HL-60 (cell line): ENCODE results near the gene CRIM1.

Experiments
- DNase-seq, 2 experiments: peaks; one replicate each; pipeline ENCODE4 v3.0.0-alpha.2; 2010 to 2020; ENCODE audit warnings: low read depth in 1 of 2, low spot score in 1 of 2
- H3K27ac ChIP-seq: fragments of 250-450 bp; sonication (Bioruptor Pico); replicated peaks from 2 replicates; pipeline ENCODE4 v1.5.1; 2020; ENCODE audit warnings: mild to moderate bottlenecking, moderate library complexity
- H3K27me3 ChIP-seq: fragments of 250-450 bp; sonication (Bioruptor Pico); 2 replicates; pipeline ENCODE4 v1.5.1; 2021; ENCODE audit warnings: mild to moderate bottlenecking, moderate library complexity; ENCODE audit not compliant: insufficient read depth, poor library complexity, severe bottlenecking
- H3K4me3 ChIP-seq: replicated peaks from 2 replicates; pipeline ENCODE4 v1.5.1; 2011; ENCODE audit warnings: mild to moderate bottlenecking, control low read depth, low read length; ENCODE audit not compliant: insufficient read depth
- GABPA ChIP-seq: IDR thresholded peaks from 2 replicates; pipeline ENCODE4 v1.6.1; 2012; ENCODE audit warnings: low read depth
- POLR2AphosphoS5 ChIP-seq: IDR thresholded peaks from 2 replicates; pipeline ENCODE4 v1.6.1; 2012; ENCODE audit warnings: low read depth
- SPI1 ChIP-seq: IDR thresholded peaks from 2 replicates; pipeline ENCODE4 v1.6.1; 2012; ENCODE audit warnings: low read depth, mild to moderate bottlenecking, borderline replicate concordance
- TF ChIP-seq, protein P1 (sequence below): IDR thresholded peaks from 2 replicates; pipeline ENCODE4 v1.6.1; 2012; ENCODE audit warnings: low read depth; ENCODE audit not compliant: insufficient replicate concordance
- TF ChIP-seq, protein P2 (sequence below): IDR thresholded peaks from one replicate; pipeline ENCODE4 v1.5.1; 2011; ENCODE audit warnings: low read length, control low read depth, inconsistent platforms; ENCODE audit not compliant: insufficient read depth

The CRIM1 gene

DNA sequence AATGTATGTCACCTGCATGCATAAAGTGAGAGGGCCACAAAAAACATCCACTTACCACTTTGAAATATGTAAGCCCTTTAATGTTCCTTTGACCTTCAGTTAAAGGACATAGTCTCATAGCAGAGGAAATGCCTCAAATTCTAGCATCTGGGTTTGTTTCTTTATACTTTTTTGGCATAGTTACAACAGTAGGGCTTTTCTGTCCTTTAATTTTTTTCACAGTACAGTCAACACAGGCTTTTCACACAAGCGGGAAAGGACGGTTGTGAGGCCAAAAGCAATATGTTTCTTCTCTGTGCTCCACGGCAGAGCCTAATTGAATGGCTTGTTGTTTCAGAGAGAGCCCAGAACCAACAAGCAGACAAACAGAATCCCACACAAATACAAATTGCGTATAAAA is 57.6 kb downstream of the CRIM1 start:
- no peak for DNase-seq
- H3K27ac ChIP-seq: no peak overlapping the region

DNA sequence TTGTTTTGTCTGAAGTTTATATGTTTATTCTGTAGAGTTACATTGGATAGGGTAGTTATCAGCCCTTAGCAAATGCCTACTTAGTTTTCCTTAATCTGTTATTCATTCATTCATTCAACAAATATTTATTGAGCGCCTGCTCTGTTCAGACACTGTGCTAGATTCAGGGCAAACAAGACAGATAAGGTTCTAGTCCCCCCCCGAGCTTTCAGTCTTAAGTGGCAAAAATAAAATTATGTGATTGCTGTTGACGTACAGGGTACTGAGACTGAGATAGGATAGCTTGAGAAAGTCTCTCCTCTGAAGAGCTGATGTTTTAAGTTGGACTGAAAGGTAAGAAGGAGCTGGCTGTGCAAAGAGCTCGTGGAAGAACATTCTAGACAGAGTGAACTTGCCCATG is 58.7 kb downstream of the CRIM1 start:
- Histone ChIP-seq H3K27ac (no peak overlapping the region), H3K4me3 (no peak overlapping the region), H3K27me3 (no peaks in the 10 kb centered on the region)
- DNase-seq: no peak
- TF ChIP-seq POLR2AphosphoS5: no peak

More for the DNA sequence above, 57.6 kb downstream of the CRIM1 start:
- Histone ChIP-seq H3K27me3 (no peaks in the 10 kb centered on the region), H3K4me3 (no peak overlapping the region)
- no peak for TF ChIP-seq POLR2AphosphoS5

DNA sequence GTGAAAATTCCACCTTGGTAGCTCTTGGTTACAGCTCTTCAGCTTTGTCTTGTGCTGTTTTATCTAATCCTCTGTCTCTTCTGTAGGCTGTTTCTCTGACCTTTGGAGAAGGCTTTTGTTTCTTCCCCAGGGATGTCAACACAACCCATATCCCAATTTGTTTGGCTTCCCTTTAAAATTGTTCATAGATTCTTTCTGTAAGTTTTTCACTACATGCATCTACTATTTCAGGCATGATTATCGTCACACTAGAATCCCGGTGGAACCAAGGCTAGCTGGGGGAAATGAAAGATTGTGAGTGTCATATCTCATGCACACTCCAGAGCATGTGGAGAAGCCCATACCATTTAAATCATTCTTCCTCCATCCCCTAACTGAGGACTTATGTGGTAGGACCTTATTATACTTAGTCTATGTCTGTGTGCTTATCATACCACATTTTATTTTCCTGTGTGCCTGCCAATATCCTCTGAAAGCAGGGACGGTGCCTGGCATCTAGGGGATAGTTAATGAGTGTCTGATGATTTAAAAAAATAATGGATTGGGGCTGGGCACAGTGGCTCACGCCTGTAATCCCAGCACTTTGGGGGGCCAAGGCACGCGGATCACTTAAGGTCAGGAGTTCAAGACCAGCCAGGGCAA is 59.9 kb downstream of the CRIM1 start:
- TF ChIP-seq, protein P1, sequence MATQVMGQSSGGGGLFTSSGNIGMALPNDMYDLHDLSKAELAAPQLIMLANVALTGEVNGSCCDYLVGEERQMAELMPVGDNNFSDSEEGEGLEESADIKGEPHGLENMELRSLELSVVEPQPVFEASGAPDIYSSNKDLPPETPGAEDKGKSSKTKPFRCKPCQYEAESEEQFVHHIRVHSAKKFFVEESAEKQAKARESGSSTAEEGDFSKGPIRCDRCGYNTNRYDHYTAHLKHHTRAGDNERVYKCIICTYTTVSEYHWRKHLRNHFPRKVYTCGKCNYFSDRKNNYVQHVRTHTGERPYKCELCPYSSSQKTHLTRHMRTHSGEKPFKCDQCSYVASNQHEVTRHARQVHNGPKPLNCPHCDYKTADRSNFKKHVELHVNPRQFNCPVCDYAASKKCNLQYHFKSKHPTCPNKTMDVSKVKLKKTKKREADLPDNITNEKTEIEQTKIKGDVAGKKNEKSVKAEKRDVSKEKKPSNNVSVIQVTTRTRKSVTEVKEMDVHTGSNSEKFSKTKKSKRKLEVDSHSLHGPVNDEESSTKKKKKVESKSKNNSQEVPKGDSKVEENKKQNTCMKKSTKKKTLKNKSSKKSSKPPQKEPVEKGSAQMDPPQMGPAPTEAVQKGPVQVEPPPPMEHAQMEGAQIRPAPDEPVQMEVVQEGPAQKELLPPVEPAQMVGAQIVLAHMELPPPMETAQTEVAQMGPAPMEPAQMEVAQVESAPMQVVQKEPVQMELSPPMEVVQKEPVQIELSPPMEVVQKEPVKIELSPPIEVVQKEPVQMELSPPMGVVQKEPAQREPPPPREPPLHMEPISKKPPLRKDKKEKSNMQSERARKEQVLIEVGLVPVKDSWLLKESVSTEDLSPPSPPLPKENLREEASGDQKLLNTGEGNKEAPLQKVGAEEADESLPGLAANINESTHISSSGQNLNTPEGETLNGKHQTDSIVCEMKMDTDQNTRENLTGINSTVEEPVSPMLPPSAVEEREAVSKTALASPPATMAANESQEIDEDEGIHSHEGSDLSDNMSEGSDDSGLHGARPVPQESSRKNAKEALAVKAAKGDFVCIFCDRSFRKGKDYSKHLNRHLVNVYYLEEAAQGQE: no peak
- TF ChIP-seq POLR2AphosphoS5: no peak
- Histone ChIP-seq H3K4me3 (no peak overlapping the region), H3K27me3 (no peaks in the 10 kb centered on the region), H3K27ac (no peak overlapping the region)
- DNase-seq: no peak

DNA sequence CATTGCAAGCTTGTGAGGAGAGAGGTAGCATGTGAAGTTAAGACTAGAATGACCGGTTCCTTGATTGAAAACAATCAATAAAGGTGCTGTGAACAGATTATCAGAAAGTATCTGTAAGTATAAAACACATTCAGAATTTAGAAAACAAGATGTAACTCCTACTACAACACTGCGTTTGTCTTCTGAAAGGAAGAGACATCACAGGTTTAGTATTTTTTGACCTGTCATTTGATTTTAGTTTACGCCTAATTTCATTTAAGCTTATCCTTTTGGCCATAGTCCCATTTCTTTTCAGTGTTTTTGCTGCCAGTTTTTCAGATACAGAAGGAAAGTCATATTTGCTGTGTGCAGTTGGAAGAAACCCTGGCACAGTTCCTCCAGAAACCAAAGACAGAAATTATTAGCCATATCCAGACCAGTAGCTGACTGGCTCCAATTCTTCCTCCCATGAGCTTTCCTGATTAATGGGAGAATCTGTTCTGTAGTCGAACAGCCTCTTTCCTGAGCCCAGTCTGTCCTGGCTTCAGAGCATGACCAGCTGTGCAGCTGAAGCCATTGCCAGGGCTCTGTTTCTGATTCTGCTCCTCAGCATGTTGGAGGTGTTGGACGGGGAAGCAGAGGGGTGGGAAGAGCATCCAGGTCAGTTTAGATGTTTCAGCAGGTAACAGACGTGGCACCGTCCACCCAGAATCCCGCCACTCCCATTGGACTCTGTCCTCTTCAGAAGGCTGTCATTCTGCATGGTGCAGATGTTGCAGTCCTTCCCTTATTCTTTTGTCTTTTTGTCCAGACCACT is 61.0 kb downstream of the CRIM1 start:
- Histone ChIP-seq H3K4me3 (no peak overlapping the region), H3K27ac (no peak overlapping the region), H3K27me3 (no peaks in the 10 kb centered on the region)
- TF ChIP-seq, protein P2, sequence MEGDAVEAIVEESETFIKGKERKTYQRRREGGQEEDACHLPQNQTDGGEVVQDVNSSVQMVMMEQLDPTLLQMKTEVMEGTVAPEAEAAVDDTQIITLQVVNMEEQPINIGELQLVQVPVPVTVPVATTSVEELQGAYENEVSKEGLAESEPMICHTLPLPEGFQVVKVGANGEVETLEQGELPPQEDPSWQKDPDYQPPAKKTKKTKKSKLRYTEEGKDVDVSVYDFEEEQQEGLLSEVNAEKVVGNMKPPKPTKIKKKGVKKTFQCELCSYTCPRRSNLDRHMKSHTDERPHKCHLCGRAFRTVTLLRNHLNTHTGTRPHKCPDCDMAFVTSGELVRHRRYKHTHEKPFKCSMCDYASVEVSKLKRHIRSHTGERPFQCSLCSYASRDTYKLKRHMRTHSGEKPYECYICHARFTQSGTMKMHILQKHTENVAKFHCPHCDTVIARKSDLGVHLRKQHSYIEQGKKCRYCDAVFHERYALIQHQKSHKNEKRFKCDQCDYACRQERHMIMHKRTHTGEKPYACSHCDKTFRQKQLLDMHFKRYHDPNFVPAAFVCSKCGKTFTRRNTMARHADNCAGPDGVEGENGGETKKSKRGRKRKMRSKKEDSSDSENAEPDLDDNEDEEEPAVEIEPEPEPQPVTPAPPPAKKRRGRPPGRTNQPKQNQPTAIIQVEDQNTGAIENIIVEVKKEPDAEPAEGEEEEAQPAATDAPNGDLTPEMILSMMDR: no peak
- TF ChIP-seq POLR2AphosphoS5: no peak
- no peak for TF ChIP-seq GABPA
- TF ChIP-seq SPI1: no peak
- TF ChIP-seq, protein P1: no peak
- no peak for DNase-seq

DNA sequence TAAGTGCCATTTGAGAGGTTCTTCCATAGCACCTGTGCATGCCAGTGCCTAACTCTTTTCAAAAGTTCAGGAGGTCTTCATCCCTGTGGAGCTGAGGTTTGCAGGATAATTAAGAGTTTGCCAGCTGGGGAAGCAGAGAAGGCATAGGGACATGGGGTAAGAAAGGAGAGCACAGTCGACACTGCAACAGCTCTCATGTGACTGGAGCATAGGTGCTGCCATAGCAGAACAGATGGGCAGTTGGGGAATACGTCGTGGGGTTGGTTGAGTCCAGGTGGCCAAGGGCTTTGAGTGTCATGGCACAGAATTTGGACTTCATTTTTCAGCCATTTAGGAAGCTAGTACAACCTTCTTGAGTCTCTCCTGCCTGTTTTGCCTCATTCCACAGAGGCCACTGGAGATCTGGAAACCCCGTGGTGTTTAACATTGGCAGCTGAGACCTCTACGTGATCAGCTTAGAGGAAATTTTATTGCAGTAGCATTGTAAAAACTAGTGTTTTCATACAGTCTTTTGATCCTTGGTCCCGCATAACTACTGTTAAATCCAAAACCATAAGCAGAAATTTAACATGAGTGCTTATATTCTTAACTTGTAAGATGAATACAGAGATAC is 65.1 kb downstream of the CRIM1 start:
- no peak for TF ChIP-seq POLR2AphosphoS5
- no peak for TF ChIP-seq SPI1
- TF ChIP-seq GABPA: no peak
- TF ChIP-seq, protein P2: no peak
- TF ChIP-seq, protein P1: no peak
- Histone ChIP-seq H3K4me3 (no peak overlapping the region), H3K27me3 (no peaks in the 10 kb centered on the region), H3K27ac (no peak overlapping the region)
- no peak for DNase-seq
